HG03439 (cell line): ENCODE results near the gene PARD3B.

Source experiments
- ATAC-seq: cut with Tn5 transposase; IDR thresholded peaks from one replicate; pipeline ENCODE4 v1.9.1; 2021; ENCODE audit warnings: mild to moderate bottlenecking, moderate library complexity; ENCODE audit not compliant: unreplicated experiment

The PARD3B gene

DNA sequence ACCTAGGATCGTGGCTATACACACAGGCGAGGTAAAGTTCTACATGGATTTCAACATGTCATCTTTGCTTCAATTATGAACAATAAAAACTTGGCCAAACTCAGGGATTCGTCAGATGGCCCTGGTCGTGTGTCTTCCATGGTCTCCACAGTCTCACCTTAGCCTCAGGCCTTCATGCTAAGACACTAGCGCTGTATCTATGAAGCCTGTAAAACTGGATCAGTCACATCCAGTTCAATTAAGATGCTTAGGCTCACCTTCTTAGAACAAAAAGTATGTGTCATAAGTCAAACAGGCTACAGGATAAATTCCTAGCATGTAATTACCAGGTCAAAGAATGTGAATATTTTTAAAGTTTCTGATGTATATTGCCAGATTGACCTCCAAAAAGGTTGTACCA lies 1023.3 kb downstream of the PARD3B start:
- ATAC-seq = no peak

DNA sequence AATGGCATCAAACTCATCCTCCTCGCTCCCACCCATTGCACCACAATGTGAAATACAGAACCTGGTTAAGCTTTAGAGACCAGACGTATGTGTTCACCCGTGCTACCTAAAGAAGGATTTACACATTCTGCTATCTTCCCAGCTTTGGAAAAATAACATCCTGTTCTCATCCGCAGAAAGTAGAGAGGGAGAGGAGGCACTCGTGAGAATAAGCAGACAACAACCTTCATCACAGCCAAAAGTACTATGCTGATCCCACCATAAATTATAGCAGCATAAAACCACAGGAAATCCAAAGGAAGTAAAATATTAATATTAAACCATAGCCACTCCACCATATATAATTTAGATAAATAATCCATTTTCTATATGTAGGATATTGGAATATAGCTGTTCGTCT lies 1025.4 kb downstream of the PARD3B start:
- ATAC-seq = no peak

DNA sequence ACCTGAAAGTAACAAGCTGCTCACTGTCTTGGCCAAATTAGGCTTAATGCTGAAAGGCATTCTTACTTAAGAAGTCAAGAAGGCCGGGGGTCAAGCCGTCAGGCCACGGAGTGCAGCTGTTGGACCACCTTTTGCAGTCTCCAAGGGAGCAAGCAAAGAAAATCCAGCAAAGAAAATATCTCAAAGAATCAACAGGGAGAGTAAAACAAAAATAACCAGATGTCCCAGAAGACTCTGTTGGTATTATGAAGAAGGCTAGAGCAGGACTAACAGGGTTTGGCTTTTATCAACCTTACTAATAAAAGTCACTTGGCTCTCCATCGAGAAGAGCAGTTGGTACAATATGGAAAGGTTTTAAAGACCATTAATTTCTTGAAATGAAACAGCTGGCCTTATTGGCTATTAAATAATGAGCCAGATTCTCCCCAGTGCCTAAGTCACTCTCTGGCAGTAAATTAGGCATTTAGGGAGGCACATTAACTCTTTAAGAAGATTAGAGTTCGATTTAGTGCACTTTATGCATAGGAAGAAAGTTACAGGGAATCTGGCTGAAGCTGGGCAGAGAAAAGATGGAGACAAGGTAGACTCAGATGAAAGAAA lies 1026.2 kb downstream of the PARD3B start:
- ATAC-seq = no peak

DNA sequence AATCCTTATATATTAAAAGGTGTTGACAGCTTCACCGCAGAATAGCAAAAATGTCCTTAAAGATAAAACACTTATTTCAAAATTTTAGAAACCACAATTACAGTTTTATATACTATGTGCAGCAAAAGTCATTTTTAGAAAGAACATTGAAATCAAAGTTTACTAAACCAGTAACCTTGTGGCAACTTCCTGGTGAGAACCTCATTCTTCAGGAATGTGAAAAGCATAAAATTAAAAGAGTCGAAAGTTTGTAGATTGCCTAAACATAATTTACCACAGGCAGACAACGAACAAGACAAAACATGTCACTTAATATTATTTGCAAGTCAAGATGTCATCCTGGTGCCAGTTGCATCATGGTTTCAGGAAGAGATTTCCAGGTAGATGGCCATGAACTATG lies 1028.7 kb downstream of the PARD3B start:
- ATAC-seq = no peak

DNA sequence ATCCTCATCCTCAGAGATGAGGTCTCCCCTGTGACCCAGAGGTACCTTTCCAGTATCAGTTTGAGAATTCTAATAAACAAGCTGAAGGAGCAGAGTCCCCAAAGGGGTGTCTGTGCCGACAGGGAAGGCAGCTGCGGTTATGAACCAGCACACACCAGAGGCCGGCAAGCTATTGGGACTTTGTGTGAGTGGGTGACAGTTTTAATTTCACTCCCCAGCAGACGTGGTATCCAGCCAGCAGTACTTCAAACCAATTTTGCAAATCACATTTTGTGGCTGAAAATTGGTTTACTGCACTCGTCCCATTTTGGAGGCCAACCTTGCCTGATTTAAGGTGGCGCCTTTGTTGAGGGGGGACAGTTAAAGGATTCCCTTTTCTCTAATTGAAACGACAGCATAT lies 1034.1 kb downstream of the PARD3B start:
- ATAC-seq = no peak

DNA sequence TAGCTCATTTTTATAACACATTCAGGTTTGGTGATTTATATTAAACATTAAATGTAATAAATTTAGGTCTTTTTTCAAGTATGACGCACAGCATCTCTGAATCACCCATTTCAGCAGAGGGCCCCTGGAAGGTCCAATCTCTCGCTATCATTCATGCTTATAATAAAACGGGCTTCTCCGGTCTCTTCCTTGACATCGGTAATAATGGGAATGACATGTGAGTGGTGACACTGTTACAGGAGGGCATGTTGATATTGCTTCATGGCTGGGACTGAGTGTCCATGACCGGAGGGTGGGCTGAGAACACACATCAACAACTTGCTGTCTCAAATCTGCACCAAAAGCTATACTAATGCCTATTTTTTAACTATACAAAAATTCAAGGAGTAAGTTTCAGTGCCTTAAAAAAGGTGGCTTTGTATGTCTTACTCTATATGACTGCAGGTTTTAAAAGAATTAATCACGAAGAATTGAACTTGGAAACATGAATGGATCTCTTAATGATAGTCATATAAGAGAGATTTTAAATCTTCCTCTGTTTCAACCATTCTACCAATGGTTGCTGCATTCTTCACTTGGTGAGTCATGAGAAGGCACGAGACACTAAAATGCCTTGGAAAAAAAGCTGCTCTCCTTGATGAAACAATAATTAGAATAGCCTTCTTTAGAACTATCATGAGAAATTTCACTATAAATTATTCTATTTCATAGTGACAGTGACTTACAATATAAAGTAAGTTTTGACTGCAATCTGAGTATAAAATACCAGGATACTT lies 1035.1 kb downstream of the PARD3B start:
- ATAC-seq = no peak

DNA sequence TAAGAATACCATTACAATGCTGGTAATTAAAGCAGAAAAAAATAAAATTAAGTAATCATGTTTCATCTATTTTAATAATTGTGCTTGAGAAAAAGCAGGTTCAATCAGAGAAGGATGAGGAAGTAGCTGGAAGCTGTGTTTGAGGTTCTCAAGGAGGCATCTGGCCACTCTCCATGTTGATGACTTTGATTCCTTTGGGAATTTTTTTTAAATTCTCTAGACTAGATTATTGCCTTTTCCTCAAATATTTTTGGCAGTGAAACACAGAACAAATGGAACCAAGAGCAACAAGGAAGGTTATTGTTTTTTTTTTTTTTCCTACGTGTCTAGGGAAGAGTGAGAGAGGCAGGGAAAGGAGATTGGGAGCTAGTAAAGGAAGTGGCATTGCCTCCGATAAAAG lies 1037.1 kb downstream of the PARD3B start:
- ATAC-seq = no peak

DNA sequence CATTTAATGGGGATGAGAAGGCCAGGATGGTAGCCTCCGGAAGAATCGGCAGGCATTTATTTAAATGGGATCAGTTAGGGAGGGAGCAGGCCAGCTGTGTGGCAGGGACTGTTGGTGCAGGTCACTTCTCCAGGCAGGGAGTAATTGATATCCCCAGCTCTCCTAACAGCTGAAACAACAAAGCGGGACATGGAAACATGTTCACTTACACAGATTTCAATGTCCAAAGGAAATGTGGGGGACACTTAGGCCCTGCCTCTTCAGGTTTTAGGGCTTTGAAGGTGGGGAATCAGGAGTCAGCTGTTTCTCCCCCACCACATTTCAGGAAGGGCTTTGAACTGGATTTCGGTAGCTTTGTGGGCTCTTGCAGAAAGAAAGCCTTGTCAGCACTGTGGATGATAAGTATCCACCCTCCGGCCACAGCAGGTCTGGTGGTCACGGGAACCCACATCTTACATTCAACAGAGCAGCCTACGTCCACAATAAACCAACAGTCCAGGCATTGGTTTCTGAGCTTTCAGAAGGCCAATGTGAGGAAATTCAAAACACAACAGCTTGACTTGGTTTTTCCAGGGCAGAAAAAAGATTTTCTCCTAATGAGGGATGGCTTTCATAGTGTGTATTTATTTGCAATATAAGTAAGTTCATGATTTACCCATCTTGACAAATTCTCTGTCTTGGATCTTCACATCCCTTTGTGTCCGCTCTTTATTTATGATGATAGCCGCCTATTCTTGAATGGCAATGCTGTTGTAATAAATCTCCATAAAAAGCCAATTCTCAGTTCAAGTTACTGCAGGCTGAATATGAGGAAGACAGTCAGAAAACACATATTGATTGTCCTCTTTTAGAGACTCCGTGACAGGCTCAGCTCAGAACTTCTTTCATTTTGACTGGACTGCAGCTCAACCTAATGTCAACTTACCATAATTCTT lies 1040.4 kb downstream of the PARD3B start:
- ATAC-seq = no peak

DNA sequence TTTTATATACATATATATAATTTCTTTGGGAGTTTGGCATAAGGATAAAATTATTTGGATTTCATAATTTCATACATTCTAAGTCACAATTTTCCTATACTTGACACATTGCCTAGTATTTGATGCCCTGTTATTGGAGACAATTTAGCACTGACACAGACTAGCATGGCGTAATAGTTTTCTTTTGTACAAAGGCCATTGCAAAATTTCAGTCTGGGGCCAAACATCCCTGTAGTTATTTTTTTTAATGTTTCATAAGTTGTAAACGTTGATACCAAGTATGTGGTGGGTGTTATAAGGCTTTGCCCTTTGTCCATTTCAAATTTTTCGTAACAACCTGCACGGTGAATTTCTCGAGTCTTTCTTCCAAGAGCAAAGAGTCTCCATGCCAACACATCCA lies 1041.4 kb downstream of the PARD3B start:
- ATAC-seq = no peak

DNA sequence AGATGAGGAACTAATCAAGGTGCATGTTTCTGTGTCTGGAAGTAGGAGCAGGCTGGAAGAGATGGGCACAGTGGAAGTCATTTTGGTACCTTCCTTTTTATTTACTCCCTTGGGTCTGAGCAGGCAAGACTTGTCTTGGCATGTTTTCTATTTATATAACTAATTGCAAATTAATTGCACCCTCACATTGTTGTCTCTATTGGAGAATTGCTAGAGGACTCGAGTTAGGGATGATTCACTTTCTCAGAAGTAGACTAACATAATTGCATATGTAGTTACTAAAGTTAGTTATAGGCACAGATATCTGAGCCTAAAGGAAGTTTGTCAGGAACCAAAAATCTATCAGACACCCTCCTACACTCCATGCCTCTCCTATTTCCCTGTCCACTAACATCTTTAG lies 1044.2 kb downstream of the PARD3B start:
- ATAC-seq = no peak

DNA sequence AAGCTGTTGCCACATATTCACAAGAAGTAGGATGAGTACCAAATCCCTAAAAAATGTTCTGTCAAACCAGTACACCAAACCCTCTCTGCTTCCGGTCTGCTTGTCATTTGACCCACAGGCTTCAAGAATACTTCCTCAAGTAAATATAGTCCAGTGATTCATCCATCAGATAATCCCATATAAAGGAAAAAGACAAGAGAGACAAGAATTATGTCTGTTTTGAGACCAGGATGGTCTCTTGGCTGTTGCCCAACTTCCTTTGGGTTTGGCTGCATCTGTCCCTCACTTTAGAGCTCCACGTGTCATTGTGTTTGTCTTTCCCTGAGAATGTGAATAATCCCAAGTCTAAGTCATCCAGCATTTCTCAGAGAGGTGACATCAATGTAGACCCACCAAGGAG lies 1045.5 kb downstream of the PARD3B start:
- ATAC-seq = no peak

DNA sequence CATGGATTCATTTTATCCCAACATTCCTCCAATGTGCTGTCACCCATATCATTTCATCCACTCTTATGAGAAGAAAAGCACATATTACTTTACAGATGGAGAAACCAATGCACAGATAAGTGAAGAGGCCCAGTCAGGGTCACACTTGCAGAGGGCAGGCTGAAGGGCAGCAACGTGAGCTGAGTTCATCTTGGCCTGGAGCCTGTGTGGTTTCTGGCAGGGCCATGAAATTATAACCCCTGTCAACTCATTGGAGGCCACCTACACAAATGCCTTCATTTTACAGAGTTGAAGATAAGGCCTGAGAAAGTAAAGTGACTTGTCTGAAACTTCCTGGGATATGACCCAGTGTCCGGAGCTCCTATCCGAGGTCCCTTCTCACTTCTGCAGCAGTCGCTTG lies 1048.6 kb downstream of the PARD3B start:
- no peak for ATAC-seq

DNA sequence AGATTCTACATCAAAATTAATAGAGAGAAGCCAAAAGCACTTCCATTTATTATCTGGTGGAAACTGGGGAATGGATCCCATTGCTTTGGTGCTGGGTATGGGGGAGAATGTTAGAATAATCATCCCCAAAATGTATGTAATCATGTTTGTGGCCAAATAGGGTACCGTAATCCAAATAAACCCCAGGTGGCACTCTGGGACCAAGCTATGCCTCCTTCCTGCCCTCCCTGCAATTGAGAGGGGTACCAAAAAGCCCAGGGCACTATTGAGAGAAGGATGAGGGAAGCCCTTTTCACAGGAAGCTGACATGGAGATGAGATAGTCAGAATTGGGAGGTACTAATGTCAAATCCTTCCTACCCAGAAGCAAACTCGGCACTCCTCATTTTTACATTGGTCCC lies 1051.3 kb downstream of the PARD3B start:
- ATAC-seq = no peak

DNA sequence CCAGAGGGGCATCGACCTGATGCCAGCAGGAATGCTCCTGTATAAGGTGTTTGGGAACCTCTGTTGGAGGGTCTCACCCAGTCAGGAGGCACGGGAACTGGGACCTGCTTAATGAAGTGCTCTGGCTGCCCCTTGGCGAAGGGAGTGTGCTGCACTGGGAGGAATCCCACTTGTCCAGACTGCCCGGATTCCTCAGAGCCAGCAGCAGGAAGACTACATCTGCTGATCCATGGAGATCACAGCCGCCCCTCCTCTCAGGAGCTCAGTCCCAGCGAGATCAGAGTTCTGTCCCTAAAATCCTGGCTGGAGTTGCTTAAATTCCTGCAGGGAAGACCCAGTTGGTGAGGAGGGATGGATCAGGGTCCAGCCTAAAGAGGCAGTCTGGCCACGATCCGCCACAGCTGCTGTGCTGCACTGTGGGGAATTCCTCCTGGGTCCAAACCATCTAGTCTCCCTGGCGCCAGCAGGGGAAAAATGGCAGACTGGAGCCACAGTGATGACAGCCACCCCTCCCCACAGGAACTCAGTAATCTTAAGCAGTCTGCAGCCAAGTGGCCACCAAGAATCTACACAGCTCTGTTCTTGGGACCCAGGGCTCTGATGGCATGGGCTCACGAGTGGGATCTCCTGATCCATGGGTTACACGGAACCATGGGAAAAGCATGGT lies 1060.5 kb downstream of the PARD3B start:
- no peak for ATAC-seq

DNA sequence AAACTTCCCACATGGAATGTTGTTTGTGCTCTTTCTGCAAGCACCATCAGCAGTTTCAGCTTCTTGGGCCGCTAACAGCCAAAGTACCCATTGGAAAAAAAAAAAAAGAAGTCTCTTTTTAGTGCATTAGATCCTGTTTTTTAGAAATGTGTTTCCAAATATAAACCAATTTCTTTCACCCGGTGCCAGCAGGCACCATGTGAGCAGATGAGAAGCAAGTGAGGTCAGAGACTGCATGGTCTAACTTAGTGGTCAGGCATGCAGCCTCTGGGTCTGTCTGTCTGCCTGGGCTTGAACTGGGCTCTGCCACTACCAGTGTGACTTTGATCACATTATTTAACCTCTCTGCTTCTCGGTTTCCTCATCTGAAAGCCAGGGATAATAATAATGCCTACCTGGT lies 1061.9 kb downstream of the PARD3B start:
- ATAC-seq = no peak

DNA sequence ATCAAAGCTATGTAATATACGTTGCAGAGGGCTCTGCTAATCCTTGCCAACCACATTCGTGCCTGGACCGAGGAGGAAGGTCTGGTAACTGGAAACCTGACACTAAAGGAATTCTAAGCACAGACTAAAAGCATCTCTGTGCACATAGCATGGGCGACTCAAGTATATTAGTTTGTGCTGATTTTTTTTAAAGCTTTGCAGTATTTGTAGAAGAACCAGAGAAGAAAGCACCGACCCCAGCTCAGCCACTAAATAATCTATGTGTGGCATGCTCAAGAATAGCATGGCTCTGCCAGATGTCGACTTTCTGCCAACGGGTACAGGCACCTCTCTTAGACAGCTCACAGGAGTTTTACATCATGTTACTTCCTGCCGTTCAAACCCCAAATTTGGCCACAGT lies 1063.8 kb downstream of the PARD3B start:
- no peak for ATAC-seq

DNA sequence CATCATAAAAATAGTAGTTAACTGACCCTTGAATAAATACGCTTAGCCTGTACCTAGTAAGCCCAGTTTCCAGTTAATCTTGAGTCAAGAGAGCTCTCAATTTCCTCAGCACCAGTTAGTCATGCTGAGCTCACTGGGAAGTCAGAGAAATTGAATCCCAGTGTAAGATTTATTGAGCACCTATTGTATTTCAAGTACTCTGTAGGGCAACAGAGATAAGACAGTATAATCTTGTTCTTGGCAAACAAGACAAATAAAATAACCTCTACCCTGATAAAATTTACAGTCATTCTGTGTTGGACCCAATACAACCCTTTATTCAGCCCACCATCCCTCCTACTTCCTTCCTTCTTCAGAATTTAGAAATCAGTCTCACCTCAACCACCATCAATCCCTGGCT lies 1065.2 kb downstream of the PARD3B start:
- no peak for ATAC-seq

DNA sequence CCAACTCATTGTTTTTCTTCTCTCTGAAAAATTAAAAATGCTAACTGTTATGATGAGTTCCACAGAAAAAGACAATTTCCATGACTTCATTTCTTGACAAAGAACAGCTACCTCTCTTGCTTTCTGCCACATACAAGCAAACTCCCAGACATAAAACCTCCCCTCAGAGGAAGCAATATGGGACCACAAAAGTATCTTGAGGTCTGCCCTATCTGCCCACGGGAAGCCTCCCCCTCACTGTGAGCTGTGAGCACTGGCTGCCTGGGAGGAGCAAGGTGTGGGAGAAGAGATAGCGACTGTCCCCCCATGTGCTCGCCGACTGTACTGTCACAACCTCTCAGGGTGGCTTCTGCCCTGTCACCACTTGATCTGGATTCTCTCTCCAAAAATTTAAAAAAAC lies 1067.4 kb downstream of the PARD3B start:
- no peak for ATAC-seq

DNA sequence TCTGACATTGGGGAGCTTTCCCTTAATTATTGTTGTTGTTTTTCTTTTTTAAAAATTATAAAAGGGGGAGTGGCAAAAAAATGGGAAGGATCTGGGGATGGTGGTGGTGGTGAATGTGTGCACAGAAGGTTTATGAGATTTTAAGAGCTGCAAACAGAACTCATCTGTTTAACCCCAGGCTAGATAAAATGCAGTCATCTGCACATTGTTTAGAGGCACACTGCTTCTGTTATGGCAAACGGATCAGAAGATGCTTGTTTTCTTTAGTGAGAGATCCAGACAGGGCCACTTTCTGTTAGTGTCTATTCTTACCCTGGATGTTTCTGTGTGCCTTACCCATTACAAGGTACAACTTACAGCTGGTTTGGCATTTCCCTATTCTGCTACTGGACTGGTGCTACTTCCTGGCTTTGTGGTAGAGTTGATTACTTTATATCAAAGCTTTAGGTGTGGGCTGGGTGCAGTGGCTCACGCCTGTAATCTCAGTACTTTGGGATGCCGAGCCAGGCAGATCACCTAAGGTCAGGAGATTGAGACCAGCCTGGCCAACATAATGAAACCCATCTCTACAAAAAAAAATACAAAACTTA lies 1068.8 kb downstream of the PARD3B start:
- no peak for ATAC-seq

DNA sequence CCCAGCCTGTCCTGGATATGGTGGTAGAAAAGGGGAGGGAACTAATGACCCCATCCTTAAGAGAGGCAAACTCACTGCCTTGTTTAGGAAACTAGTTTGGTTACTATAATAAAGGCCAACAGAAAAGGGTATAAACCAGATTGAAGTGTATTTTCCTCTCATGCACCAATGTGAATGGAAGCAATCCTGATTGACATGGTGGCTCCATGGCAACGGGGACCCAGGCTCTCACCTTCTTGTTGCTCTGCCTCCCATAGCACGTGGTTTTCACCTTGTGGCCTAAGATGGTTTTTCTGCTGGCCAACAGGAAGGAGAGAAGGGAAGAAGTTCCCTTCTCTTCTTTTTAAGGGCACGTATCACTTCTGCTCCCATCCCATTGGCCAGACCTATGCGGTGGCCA lies 1069.7 kb downstream of the PARD3B start:
- no peak for ATAC-seq

DNA sequence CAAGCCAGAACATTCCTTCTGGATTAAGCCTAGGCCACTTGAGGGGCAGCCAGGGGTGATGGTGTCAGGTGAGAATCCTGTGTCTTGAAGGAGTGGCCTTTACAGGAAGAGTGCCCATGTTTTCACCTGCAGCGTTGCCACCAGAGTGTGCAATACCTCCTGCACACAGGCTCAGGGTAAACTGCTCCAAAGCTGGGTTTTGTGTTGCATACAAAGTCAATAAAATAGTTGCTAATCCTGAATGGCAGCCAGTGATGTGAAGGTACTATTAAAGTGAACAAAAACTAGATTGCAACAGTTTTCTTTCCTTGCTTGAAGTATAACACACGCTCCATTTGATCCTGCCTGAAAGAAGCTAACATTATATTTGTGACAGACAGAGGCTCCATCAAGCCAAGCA lies 1072.6 kb downstream of the PARD3B start:
- ATAC-seq = no peak
